ENCODE results near the gene ABLIM2. TPM values are rescaled to one million over a fixed set of nuclear protein-coding genes. Genes with fewer than 3 reads are reported as not detected.
A peak's percentile ranks its signal among the peaks of the same experiment; 100 is the strongest.

The ABLIM2 gene
- total RNA-seq, 4 donors from 2014 or later: 177 to 281 (median 244) TPM

DNA sequence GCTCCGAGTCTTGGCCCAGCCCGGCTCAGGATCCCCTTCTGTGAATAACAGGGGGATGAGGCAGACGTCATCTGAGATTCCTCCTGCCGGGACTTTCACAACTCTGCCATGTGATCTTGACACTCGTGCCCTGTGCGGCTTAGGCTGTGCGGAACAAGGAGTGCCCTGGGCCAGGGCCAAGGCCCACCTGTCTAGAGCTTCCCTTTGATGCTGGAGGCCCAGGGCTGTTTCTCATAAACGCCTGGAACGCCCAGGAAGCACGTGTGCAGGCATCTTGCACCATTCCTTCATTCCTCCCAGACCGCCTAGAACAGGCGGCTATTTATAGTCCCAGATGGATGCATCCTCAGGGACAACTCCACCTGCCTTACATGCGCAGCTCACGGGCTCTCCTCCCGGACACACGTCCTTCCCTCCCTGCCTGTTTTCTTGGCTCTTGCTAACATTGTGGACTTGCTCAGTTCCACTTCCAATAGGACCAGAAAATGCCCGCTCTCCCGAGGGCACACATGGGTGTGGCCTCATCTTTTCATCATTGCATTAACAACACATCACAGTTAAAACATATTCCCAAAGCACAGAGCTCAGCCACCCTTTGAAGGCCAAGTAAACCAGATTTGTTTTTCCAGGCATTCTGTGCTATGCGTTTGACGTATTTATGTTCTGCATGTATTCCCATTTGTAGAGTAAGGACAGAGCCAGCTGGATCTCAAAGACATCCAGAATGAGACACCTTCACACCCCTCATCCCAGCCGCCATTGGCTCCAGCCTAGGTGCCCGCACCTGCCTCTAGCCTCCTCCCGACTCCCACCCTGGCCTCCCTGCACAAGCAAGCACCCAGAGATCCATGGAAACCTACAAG lies 57.2 kb downstream of the ABLIM2 start:
- H3K4me3 ChIP-seq: no peak overlapping the region
- H3K27me3 ChIP-seq: no peaks in the 10 kb centered on the region
- in situ Hi-C loops (cut with MboI; ENCODE audit: low sequenced_read_pairs in 4 of 4): loop anchor here (5.0 to 10.0 kb wide), 2 partner anchors 63 to 66 kb away; no protein-coding TSS in a partner anchor
- ATAC-seq (peak; percentile 57 to 62), DNase-seq (peak; percentile 99 to 100)
- H3K27ac ChIP-seq: peak overlapping the region; percentile 93 to 100 (median 98)
- H3K4me1 ChIP-seq: peaks cover 69 to 74% of the 10 kb centered on the region in 2 donors
- intact Hi-C loops (cut with DNase I; ENCODE audit: low total_unique reads): loop anchor here (1.0 to 2.0 kb wide), 7 partner anchors 12 to 87 kb away; no protein-coding TSS in a partner anchor
- no peaks in the 10 kb centered on the region for H3K9me3 ChIP-seq
- TF ChIP-seq, protein P1, sequence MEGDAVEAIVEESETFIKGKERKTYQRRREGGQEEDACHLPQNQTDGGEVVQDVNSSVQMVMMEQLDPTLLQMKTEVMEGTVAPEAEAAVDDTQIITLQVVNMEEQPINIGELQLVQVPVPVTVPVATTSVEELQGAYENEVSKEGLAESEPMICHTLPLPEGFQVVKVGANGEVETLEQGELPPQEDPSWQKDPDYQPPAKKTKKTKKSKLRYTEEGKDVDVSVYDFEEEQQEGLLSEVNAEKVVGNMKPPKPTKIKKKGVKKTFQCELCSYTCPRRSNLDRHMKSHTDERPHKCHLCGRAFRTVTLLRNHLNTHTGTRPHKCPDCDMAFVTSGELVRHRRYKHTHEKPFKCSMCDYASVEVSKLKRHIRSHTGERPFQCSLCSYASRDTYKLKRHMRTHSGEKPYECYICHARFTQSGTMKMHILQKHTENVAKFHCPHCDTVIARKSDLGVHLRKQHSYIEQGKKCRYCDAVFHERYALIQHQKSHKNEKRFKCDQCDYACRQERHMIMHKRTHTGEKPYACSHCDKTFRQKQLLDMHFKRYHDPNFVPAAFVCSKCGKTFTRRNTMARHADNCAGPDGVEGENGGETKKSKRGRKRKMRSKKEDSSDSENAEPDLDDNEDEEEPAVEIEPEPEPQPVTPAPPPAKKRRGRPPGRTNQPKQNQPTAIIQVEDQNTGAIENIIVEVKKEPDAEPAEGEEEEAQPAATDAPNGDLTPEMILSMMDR (IDR thresholded peaks at IDR 0.05 in 4 of 5, conservative IDR thresholded peaks at IDR 0.05 in 1 of 5): peak in 2 of 5 experiments; percentile 12 to 64
- TF ChIP-seq POLR2A (IDR thresholded peaks at IDR 0.05): peak in 1 of 2 donors; percentile 69
- peaks cover 0 to 29% of the 10 kb centered on the region in 2 donors for H3K36me3 ChIP-seq

DNA sequence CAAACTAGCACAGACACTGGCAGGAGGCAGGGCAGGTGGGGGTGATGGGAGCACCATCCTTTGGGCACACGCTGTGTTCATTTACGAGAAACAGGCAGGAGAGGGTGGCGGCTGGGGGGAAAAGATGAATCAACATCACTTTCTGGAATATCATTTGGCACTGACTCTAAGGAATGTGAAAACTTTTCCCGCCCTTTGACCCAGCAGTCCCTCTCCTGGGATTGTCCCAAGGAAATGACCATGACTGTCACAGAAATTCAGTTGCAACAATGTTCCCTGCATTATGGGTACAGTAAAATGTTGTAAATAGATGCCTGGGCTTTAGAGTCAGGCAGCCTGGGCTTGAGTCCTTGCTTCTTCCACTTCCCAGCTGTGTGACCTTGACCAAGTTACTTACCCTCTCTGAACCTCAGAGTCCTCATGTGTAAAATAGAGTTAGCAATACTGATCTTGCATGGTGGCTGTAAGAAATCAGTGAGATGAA lies 58.6 kb downstream of the ABLIM2 start:
- peak; percentile 94 to 97 for DNase-seq
- peak; percentile 47 to 49 for ATAC-seq

DNA sequence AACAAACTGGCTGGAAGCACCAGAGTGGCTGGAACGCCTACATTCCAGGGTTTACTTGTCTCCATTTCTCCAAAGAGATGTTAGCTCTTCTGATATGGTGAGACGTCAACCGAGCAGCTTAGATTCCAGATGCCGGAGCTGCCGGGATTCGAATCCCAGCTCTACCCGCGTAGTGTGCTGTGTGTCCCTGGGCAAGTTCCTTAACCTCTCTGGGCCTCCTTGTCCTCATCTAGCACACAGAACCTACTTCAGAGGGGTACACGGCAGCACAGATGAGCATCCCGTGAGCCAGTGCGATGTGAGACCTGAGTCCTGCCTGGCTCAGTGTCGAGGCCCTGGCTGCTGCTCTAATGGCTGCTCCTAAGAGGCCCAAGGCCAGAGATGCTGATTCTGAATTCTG lies 60.1 kb downstream of the ABLIM2 start:
- H3K27me3 ChIP-seq: no peaks in the 10 kb centered on the region
- H3K27ac ChIP-seq: peak overlapping the region; percentile 91 to 96 (median 94)
- DNase-seq (no peak), ATAC-seq (no peak)
- peaks cover 0 to 33% of the 10 kb centered on the region in 2 donors for H3K36me3 ChIP-seq
- in situ Hi-C loops (cut with MboI; ENCODE audit: low sequenced_read_pairs in 4 of 4) (no loop called here), intact Hi-C loops (cut with DNase I; ENCODE audit: low total_unique reads) (no loop called here)
- peaks cover 58 to 70% of the 10 kb centered on the region in 2 donors for H3K4me1 ChIP-seq
- H3K4me3 ChIP-seq: no peak overlapping the region
- TF ChIP-seq, protein P1 (IDR thresholded peaks at IDR 0.05 in 4 of 5, conservative IDR thresholded peaks at IDR 0.05 in 1 of 5): no peak
- no peak for TF ChIP-seq POLR2A (IDR thresholded peaks at IDR 0.05)
- H3K9me3 ChIP-seq: no peaks in the 10 kb centered on the region

More for the DNA sequence above, 58.6 kb downstream of the ABLIM2 start:
- no peaks in the 10 kb centered on the region for H3K9me3 ChIP-seq
- intact Hi-C loops (cut with DNase I; ENCODE audit: low total_unique reads): loop anchor here (2.0 kb wide), 2 partner anchors 33 to 57 kb away; no protein-coding TSS in a partner anchor
- H3K36me3 ChIP-seq: peaks cover 0 to 35% of the 10 kb centered on the region in 2 donors
- H3K4me3 ChIP-seq: no peak overlapping the region
- TF ChIP-seq, protein P1 (IDR thresholded peaks at IDR 0.05 in 4 of 5, conservative IDR thresholded peaks at IDR 0.05 in 1 of 5): no peak
- peak in 1 of 2 donors; percentile 41 for TF ChIP-seq POLR2A (IDR thresholded peaks at IDR 0.05)
- H3K27me3 ChIP-seq: no peaks in the 10 kb centered on the region
- in situ Hi-C loops (cut with MboI; ENCODE audit: low sequenced_read_pairs in 4 of 4): loop anchor here (5.0 to 10.0 kb wide), 2 partner anchors 65 to 67 kb away; no protein-coding TSS in a partner anchor
- H3K27ac ChIP-seq: peak overlapping the region; percentile 91 to 96 (median 94)
- peaks cover 68 to 75% of the 10 kb centered on the region in 2 donors for H3K4me1 ChIP-seq

DNA sequence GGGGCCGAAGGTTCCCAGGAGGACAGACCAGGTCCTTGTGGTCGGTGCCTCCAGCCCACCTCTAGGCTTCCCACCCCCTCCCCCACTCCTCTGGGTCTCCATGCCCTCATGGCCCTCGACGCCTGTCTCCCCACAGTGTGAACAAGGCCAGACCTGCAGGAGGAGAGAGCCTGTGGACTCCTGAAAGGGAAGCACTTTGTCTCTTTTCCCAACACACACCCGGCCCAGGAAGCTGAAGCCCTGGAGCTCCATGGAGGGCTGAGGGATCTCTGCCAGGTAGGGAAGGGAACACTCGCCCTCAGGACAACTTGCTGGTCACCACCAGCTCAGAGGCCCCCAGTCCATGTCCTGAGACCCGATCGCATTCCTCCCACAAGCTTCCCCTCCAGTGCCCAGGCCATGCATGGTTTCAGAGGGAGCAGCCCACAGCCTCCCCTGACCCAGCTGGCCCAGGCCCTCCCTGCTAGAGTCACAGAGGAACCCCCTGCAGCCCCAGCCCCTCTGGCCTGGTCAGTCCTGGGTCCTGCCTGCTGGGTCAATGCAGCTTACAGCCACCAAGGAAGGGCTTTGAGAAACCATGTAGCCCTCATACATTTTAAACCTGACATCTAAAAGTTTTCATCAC lies 60.8 kb downstream of the ABLIM2 start:
- in situ Hi-C loops (cut with MboI; ENCODE audit: low sequenced_read_pairs in 4 of 4): no loop called here
- peaks cover 53 to 63% of the 10 kb centered on the region in 2 donors for H3K4me1 ChIP-seq

More for the DNA sequence above, 60.8 kb downstream of the ABLIM2 start:
- Histone ChIP-seq H3K27me3 (no peaks in the 10 kb centered on the region), H3K27ac (peak overlapping the region; percentile 91 to 96 (median 94)), H3K36me3 (peaks cover 0 to 29% of the 10 kb centered on the region in 2 donors), H3K4me3 (no peak overlapping the region), H3K9me3 (no peaks in the 10 kb centered on the region)
- intact Hi-C loops (cut with DNase I; ENCODE audit: low total_unique reads): no loop called here
- TF ChIP-seq POLR2A (IDR thresholded peaks at IDR 0.05): no peak
- TF ChIP-seq, protein P1 (IDR thresholded peaks at IDR 0.05 in 4 of 5, conservative IDR thresholded peaks at IDR 0.05 in 1 of 5): no peak
- DNase-seq (no peak), ATAC-seq (no peak)

All from gastrocnemius medialis (tissue), 4 donors.